HepG2 (cell line): ENCODE data around the gene IQGAP2. TPM values are rescaled to one million over a fixed set of nuclear protein-coding genes. Genes with fewer than 3 reads are reported as not detected.

Experiments
- ATAC-seq: fragments of 200-7000 bp; cut with Tn5 transposase; 3 replicates; pipeline ENCODE4 v1.9.1; 2020; ENCODE audit warnings: mild to moderate bottlenecking, moderate library complexity
- BruUV-seq: library from RNA; stranded (reverse); fragments of 400-500 nt; replicated peaks from 2 replicates; lab custom pipeline; 2021; lab: Mats Ljungman, UMichigan
- CTCF ChIA-PET: fragments of 300-600 bp; formaldehyde crosslinking; extraction: SDS; loops from one replicate; lab custom pipeline; 2021; ENCODE audit warnings: low total read pairs, inconsistent platforms, low intra/inter-chr PET ratio; lab: Yijun Ruan, JAX
- POLR2A ChIA-PET: fragments of 350-600 bp; sonication (Branson Sonifier 250); formaldehyde crosslinking; loops from one replicate; lab custom pipeline; 2020; ENCODE audit warnings: antibody characterized with exemption, inconsistent platforms; lab: Yijun Ruan, JAX
- DNase-seq: peaks from one replicate; pipeline ENCODE4 v3.0.0-alpha.2; 2015; ENCODE audit warnings: low spot score
- FAIRE-seq: peaks from 3 replicates; lab custom pipeline; 2011; peaks lifted over from hg19 to GRCh38; lab: Jason Lieb, UNC
- H2AFZ ChIP-seq: one replicate; pipeline ENCODE4 v1.6.1; 2011; ENCODE audit warnings: low read length, inconsistent platforms
- H3K27ac ChIP-seq: fragments of 300-600 bp; 3 replicates; pipeline ENCODE4 v1.8.0; 2011; ENCODE audit warnings: mixed run types, mild to moderate bottlenecking, mixed read lengths, low read length, inconsistent platforms; ENCODE audit not compliant: insufficient read depth; ENCODE audit errors: extremely low read length
- H3K27me3 ChIP-seq, 2 experiments: fragments of 200-600 bp in 1 of 2; 2 replicates in 1 of 2; 3 replicates in 1 of 2; pipeline versions ENCODE4 v1.6.0 to v1.8.0; 2011; ENCODE audit warnings: low read length in 2 of 2, mild to moderate bottlenecking in 2 of 2, moderate library complexity in 2 of 2, inconsistent platforms in 1 of 2; ENCODE audit not compliant: insufficient read depth in 2 of 2, control insufficient read depth in 1 of 2
- H3K36me3 ChIP-seq, 2 experiments: fragments of 200-600 bp in 1 of 2; replicated peaks in 1 of 2; 2 replicates in 1 of 2; 3 replicates in 1 of 2; pipeline versions ENCODE4 v1.5.1 to v1.8.0; 2011; ENCODE audit warnings: low read length in 2 of 2, inconsistent platforms in 1 of 2; ENCODE audit not compliant: insufficient read depth in 2 of 2, control insufficient read depth in 1 of 2
- H3K4me1 ChIP-seq: 2 replicates; pipeline ENCODE4 v1.5.1; 2012; ENCODE audit warnings: low read length, inconsistent platforms; ENCODE audit not compliant: insufficient read depth
- H3K4me2 ChIP-seq: 2 replicates; pipeline ENCODE4 v1.6.0; 2011; ENCODE audit warnings: low read depth, low read length, inconsistent platforms
- H3K4me3 ChIP-seq, 3 experiments: fragments of 200-600 bp in 1 of 3; sonication (generic), shearing (Covaris generic) in 1 of 3; replicated peaks in 1 of 3; 2 replicates each; pipeline ENCODE4 v1.5.1; 2011 to 2016; ENCODE audit warnings: low read length in 3 of 3, inconsistent platforms in 2 of 3, low read depth in 2 of 3, mild to moderate bottlenecking in 2 of 3, control low read depth in 1 of 3, mixed read lengths in 1 of 3; ENCODE audit not compliant: insufficient read depth in 1 of 3
- H3K79me2 ChIP-seq: one replicate; pipeline ENCODE4 v1.6.1; 2011; ENCODE audit warnings: low read length, inconsistent platforms; ENCODE audit not compliant: insufficient read depth
- H3K9ac ChIP-seq: 2 replicates; pipeline ENCODE4 v1.6.0; 2011; ENCODE audit warnings: mild to moderate bottlenecking, low read depth, low read length, inconsistent platforms; ENCODE audit not compliant: insufficient read depth
- H3K9me3 ChIP-seq: 2 replicates; pipeline ENCODE4 v1.5.1; 2012; ENCODE audit warnings: mild to moderate bottlenecking, low read length
- H4K20me1 ChIP-seq: 2 replicates; pipeline ENCODE4 v1.6.0; 2011; ENCODE audit warnings: inconsistent platforms, mild to moderate bottlenecking, low read length, moderate library complexity; ENCODE audit not compliant: insufficient read depth
- ATF7-NPFF ChIP-seq: sonication (generic); formaldehyde crosslinking; IDR thresholded peaks from 2 replicates; pipeline ENCODE4 v1.8.1; 2023; ENCODE audit warnings: mild to moderate bottlenecking, low read depth, missing genetic modification reagents, moderate library complexity
- DNMT3B ChIP-seq: conservative IDR thresholded peaks from 2 replicates; pipeline ENCODE4 v1.6.1; 2016; ENCODE audit warnings: missing biosample characterization, control low read depth
- GATAD1 ChIP-seq: IDR thresholded peaks from 2 replicates; pipeline ENCODE4 v1.6.1; 2016; ENCODE audit warnings: missing genetic modification reagents, missing compliant biosample characterization
- HOXA9 ChIP-seq: sonication (generic); formaldehyde crosslinking; IDR thresholded peaks from 2 replicates; pipeline ENCODE4 v1.8.1; 2022; ENCODE audit warnings: missing genetic modification reagents, mild to moderate bottlenecking, moderate library complexity, borderline replicate concordance
- JDP2 ChIP-seq: sonication (generic); formaldehyde crosslinking; IDR thresholded peaks from 2 replicates; pipeline ENCODE4 v1.8.1; 2022; ENCODE audit warnings: missing genetic modification reagents, borderline replicate concordance
- MTF2 ChIP-seq: sonication (generic); formaldehyde crosslinking; IDR thresholded peaks from 2 replicates; pipeline ENCODE4 v1.5.0; 2020; ENCODE audit warnings: missing genetic modification reagents, borderline replicate concordance
- NFKB2 ChIP-seq: sonication (generic); formaldehyde crosslinking; IDR thresholded peaks from 2 replicates; pipeline ENCODE4 v1.4.0; 2020; ENCODE audit warnings: missing genetic modification reagents, borderline replicate concordance
- SIX1 ChIP-seq: sonication (generic); formaldehyde crosslinking; IDR thresholded peaks from 2 replicates; pipeline ENCODE4 v1.4.0; 2020; ENCODE audit warnings: missing genetic modification reagents, borderline replicate concordance
- SKI ChIP-seq: fragments of 450-650 bp; IDR thresholded peaks from one replicate; pipeline ENCODE4 v1.6.1; 2018; ENCODE audit warnings: mild to moderate bottlenecking; ENCODE audit not compliant: partially characterized antibody
- ZFAT ChIP-seq: sonication (generic); formaldehyde crosslinking; conservative IDR thresholded peaks from 2 replicates; pipeline ENCODE4 v1.8.1; 2023; ENCODE audit warnings: missing genetic modification reagents, inconsistent platforms
- ZNF501 ChIP-seq: sonication (generic); formaldehyde crosslinking; IDR thresholded peaks from 2 replicates; pipeline ENCODE4 v1.5.1; 2020; ENCODE audit warnings: mild to moderate bottlenecking, moderate library complexity, missing genetic modification reagents
- ZNF569 ChIP-seq: sonication (generic); formaldehyde crosslinking; IDR thresholded peaks from 2 replicates; pipeline ENCODE4 v1.5.0; 2020; ENCODE audit warnings: mild to moderate bottlenecking, missing genetic modification reagents, moderate library complexity, borderline replicate concordance
- ZNF629 ChIP-seq: sonication (generic); formaldehyde crosslinking; conservative IDR thresholded peaks from 2 replicates; pipeline ENCODE4 v1.5.0; 2020; ENCODE audit warnings: missing genetic modification reagents
- WGBS: methylation state at CpG from one replicate; pipeline ENCODE4 v1.1.6; 2017; ENCODE audit warnings: low lambda C conversion rate; 5-methylcytosine and 5-hydroxymethylcytosine counted together
- in situ Hi-C: cut with HindIII; loops from 2 replicates; pipeline ENCODE4 v1.10.0; 2017; ENCODE audit warnings: low pct_unique_long_range_greater_than_20kb; ENCODE audit not compliant: extremely low pct_ligation_motif_present
- intact Hi-C: fragments of 100-400 bp; cut with micrococcal nuclease; formaldehyde crosslinking; loops from one replicate; pipeline ENCODE4 v1.10.0; 2022; ENCODE audit not compliant: unreplicated experiment
- polyA plus RNA-seq, 8 experiments: library from polyadenylated mRNA; depleted of rRNA in 3 of 8; stranded (reverse) in 7 of 8; unstranded in 1 of 8; fragments of >200 nt; fragmentation: Illumina TruSeq in 4 of 8; extraction: Trizol in 4 of 8; gene quantifications; 2 replicates each; pipeline versions ENCODE4 v1.2.1 to v1.2.3, GENCODE V29; 2011 to 2016; ENCODE audit warnings: low read depth in 4 of 8, missing spikeins in 1 of 8, mixed read lengths in 1 of 8; ENCODE audit not compliant: insufficient read depth in 1 of 8
- total RNA-seq, 5 experiments: library from RNA; depleted of rRNA; stranded (reverse); fragments of >200 nt; fragmentation: Illumina TruSeq; extraction: Trizol; gene quantifications; 2 replicates each; pipeline ENCODE4 v1.2.3, GENCODE V29; 2016; ENCODE audit warnings: low read depth in 1 of 5
- TF ChIP-seq, protein P1 (sequence below): sonication (generic); formaldehyde crosslinking; IDR thresholded peaks from 2 replicates; pipeline ENCODE4 v1.8.0; 2022; ENCODE audit warnings: missing genetic modification reagents, mild to moderate bottlenecking, moderate library complexity, borderline replicate concordance
- TF ChIP-seq, protein P2 (sequence below): sonication (generic); formaldehyde crosslinking; conservative IDR thresholded peaks from 2 replicates; pipeline ENCODE4 v1.4.0; 2020; ENCODE audit warnings: missing genetic modification reagents
- TF ChIP-seq, protein P3 (sequence below): sonication (generic); formaldehyde crosslinking; IDR thresholded peaks from 2 replicates; pipeline ENCODE4 v1.4.0; 2020; ENCODE audit warnings: missing genetic modification reagents, borderline replicate concordance

Gene IQGAP2
- total and polyA plus RNA-seq, 2 of the 13 experiments (the other 11 are each of a cell fraction or from before 2014, with no cell fraction given) = 35.2 to 83.3 TPM

DNA sequence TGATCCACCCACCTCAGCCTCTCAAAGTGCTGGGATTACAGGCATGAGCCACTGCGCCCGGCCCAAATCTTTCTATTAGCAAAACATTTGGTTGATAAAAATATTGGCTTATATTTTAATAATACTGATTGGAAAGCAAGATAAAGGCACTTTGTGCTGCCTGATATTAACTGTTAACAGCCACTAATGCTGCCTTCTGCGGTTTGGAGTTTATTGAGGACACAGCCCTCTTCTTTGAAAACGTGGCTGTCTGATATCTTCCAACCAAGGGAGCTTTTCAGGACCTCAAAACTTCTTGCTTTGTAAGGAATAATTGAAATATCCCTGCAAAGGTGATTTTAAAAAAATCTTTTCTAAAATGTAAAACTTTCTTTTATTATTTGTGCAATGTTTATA lies 94.0 kb downstream of the IQGAP2 start:
- ChIA-PET POLR2A (no interaction called here), CTCF (no interaction called here)
- 0 out of 5 replicates have a peak, but pooled peaks cover 0 to 7% of the 10 kb centered on the region in 2 experiments for H3K36me3 ChIP-seq
- ATAC-seq = no peak
- no peak for FAIRE-seq
- WGBS = 96% methylated on average over 4 of the region's 4 CpGs
- H3K9me3 ChIP-seq = no peaks in the 10 kb centered on the region
- no peak overlapping the region for H3K9ac ChIP-seq
- peaks cover 36% of the 10 kb centered on the region for H3K79me2 ChIP-seq
- H3K4me3 ChIP-seq = no peak overlapping the region
- BruUV-seq = no TSS peak
- H2AFZ ChIP-seq = no peak overlapping the region
- H3K4me2 ChIP-seq = no peak overlapping the region
- intact Hi-C loops (loop anchor here (1.0 kb wide), 1 partner anchor 23 kb away; no protein-coding TSS in a partner anchor), in situ Hi-C loops (no loop called here)
- DNase-seq = no peak
- H3K27me3 ChIP-seq = no peaks in the 10 kb centered on the region
- peaks cover 40% of the 10 kb centered on the region for H3K4me1 ChIP-seq
- no peak overlapping the region for H3K27ac ChIP-seq
- H4K20me1 ChIP-seq = no peaks in the 10 kb centered on the region; the same call in 1 of the 2 replicates
- TF ChIP-seq, protein P1, sequence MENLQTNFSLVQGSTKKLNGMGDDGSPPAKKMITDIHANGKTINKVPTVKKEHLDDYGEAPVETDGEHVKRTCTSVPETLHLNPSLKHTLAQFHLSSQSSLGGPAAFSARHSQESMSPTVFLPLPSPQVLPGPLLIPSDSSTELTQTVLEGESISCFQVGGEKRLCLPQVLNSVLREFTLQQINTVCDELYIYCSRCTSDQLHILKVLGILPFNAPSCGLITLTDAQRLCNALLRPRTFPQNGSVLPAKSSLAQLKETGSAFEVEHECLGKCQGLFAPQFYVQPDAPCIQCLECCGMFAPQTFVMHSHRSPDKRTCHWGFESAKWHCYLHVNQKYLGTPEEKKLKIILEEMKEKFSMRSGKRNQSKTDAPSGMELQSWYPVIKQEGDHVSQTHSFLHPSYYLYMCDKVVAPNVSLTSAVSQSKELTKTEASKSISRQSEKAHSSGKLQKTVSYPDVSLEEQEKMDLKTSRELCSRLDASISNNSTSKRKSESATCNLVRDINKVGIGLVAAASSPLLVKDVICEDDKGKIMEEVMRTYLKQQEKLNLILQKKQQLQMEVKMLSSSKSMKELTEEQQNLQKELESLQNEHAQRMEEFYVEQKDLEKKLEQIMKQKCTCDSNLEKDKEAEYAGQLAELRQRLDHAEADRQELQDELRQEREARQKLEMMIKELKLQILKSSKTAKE (CRISPR knock-in tag) = no peak
- TF ChIP-seq SKI (no peak), GATAD1 (CRISPR knock-in tag) (no peak), ZNF501 (CRISPR knock-in tag) (no peak), MTF2 (no peak), ZFAT (CRISPR knock-in tag) (no peak), ZNF629 (CRISPR knock-in tag) (no peak), SIX1 (no peak), JDP2 (CRISPR knock-in tag) (no peak), HOXA9 (CRISPR knock-in tag) (no peak), DNMT3B (CRISPR knock-in tag) (no peak), NFKB2 (CRISPR knock-in tag) (no peak), ZNF569 (CRISPR knock-in tag) (no peak), ATF7-NPFF (CRISPR knock-in tag) (no peak)
- TF ChIP-seq, protein P2, sequence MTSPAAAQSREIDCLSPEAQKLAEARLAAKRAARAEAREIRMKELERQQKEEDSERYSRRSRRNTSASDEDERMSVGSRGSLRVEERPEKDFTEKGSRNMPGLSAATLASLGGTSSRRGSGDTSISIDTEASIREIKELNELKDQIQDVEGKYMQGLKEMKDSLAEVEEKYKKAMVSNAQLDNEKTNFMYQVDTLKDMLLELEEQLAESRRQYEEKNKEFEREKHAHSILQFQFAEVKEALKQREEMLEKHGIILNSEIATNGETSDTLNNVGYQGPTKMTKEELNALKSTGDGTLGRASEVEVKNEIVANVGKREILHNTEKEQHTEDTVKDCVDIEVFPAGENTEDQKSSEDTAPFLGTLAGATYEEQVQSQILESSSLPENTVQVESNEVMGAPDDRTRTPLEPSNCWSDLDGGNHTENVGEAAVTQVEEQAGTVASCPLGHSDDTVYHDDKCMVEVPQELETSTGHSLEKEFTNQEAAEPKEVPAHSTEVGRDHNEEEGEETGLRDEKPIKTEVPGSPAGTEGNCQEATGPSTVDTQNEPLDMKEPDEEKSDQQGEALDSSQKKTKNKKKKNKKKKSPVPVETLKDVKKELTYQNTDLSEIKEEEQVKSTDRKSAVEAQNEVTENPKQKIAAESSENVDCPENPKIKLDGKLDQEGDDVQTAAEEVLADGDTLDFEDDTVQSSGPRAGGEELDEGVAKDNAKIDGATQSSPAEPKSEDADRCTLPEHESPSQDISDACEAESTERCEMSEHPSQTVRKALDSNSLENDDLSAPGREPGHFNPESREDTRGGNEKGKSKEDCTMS (CRISPR knock-in tag) = no peak
- TF ChIP-seq, protein P3, sequence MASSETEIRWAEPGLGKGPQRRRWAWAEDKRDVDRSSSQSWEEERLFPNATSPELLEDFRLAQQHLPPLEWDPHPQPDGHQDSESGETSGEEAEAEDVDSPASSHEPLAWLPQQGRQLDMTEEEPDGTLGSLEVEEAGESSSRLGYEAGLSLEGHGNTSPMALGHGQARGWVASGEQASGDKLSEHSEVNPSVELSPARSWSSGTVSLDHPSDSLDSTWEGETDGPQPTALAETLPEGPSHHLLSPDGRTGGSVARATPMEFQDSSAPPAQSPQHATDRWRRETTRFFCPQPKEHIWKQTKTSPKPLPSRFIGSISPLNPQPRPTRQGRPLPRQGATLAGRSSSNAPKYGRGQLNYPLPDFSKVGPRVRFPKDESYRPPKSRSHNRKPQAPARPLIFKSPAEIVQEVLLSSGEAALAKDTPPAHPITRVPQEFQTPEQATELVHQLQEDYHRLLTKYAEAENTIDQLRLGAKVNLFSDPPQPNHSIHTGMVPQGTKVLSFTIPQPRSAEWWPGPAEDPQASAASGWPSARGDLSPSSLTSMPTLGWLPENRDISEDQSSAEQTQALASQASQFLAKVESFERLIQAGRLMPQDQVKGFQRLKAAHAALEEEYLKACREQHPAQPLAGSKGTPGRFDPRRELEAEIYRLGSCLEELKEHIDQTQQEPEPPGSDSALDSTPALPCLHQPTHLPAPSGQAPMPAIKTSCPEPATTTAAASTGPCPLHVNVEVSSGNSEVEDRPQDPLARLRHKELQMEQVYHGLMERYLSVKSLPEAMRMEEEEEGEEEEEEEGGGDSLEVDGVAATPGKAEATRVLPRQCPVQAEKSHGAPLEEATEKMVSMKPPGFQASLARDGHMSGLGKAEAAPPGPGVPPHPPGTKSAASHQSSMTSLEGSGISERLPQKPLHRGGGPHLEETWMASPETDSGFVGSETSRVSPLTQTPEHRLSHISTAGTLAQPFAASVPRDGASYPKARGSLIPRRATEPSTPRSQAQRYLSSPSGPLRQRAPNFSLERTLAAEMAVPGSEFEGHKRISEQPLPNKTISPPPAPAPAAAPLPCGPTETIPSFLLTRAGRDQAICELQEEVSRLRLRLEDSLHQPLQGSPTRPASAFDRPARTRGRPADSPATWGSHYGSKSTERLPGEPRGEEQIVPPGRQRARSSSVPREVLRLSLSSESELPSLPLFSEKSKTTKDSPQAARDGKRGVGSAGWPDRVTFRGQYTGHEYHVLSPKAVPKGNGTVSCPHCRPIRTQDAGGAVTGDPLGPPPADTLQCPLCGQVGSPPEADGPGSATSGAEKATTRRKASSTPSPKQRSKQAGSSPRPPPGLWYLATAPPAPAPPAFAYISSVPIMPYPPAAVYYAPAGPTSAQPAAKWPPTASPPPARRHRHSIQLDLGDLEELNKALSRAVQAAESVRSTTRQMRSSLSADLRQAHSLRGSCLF (CRISPR knock-in tag) = no peak
